Heart left ventricle (tissue), 13 donors: Measurements from ENCODE around the gene PRDM16.

Experiments used
- POLR2A ChIP-seq, 2 donors: fragments of 450-650 bp; IDR thresholded peaks; one replicate each; pipeline ENCODE4 v1.6.1; 2017; ENCODE audit warnings: antibody characterized with exemption in 2 of 2, mild to moderate bottlenecking in 2 of 2, moderate library complexity in 2 of 2
- TF ChIP-seq, protein P1 (sequence below), 12 donors: fragments of 200-600 bp; sonication (generic) in 4 of 12; IDR thresholded peaks; one replicate each; pipeline versions ENCODE4 v1.5.0 to v1.8.0; 2018 to 2022; ENCODE audit warnings: antibody characterized with exemption in 12 of 12, mild to moderate bottlenecking in 5 of 12
- donor health status: ischemic (EF 13 %, LVEDD 7.1; RV severe dilation, severe dysfunction).
- donor health status: DM: no; HTN: yes; CAD: no.
- donor health status: DM: no; HTN: no; CAD: no.
- donor health status: ischemic (EF 25% LVEDD 6.9; RV normal size, moderate dysfunction).
- donor health status: ischemic (EF 25% LVEDD 5.7; RV mildly dilated, moderate dysfunction).
- donor health status: ischemic (EF 35%, LVEDD 5.7; RV mildly dilated, moderate dysfunction).
- donor health status: nonischemic (EF 11% LVEDD 7.7; RV severe dilation, severe dysfunction).
- donor health status: DM: yes; HTN: yes; CAD: no.
- donor health status: PGD.
- donor health status: ischemic (EF 29% LVEDD 5.4; RV normal size, mild dysfunction).
- donor health status: nonischemic (EF 23%, LVEDD 6.1; RV moderate dilation, normal function).

DNA sequence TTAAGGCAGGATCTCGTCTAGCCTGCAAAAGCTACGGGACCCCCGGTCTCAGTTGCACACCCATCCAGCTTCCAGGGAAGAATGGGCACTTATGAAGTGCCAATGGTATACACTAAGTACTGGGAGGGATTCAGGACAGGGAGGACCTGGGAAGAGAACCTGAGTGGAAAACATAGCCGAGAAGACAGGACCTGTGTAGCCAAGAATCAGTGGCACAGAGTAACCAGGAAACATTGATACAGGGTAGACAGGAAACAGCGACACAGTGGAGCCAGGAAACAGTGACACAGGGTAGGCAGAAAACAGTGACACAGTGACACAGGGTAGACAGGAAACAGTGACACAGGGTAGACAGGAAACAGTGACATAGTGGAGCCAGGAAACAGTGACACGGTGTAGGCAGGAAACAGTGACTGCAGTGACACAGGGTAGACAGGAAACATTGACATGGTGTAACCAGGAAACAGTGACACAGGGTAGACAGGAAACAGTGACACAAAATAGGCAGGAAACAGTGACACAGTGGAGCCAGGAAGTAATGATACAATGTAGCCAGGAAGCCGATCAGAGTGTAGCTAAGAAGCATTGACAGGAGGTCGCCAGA, 247.4 kb downstream of the PRDM16 start:
- TF ChIP-seq, protein P1, sequence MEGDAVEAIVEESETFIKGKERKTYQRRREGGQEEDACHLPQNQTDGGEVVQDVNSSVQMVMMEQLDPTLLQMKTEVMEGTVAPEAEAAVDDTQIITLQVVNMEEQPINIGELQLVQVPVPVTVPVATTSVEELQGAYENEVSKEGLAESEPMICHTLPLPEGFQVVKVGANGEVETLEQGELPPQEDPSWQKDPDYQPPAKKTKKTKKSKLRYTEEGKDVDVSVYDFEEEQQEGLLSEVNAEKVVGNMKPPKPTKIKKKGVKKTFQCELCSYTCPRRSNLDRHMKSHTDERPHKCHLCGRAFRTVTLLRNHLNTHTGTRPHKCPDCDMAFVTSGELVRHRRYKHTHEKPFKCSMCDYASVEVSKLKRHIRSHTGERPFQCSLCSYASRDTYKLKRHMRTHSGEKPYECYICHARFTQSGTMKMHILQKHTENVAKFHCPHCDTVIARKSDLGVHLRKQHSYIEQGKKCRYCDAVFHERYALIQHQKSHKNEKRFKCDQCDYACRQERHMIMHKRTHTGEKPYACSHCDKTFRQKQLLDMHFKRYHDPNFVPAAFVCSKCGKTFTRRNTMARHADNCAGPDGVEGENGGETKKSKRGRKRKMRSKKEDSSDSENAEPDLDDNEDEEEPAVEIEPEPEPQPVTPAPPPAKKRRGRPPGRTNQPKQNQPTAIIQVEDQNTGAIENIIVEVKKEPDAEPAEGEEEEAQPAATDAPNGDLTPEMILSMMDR (IDR thresholded peaks at IDR 0.05) = no peak
- TF ChIP-seq POLR2A (IDR thresholded peaks at IDR 0.05) = no peak
